K562 (cell line): ENCODE data around the gene GH2. TPM values are rescaled to one million over a fixed set of nuclear protein-coding genes. Genes with fewer than 3 reads are reported as not detected.
A peak's percentile ranks its signal among the peaks of the same experiment; 100 is the strongest.
"Not testable (repeated sequence)": the region's sequence is repeated elsewhere in the genome, so short reads cannot be mapped to it uniquely, and the experiment has no call there.

ENCODE experiments used
- ATAC-seq: fragments of 200-7000 bp; cut with Tn5 transposase; 3 replicates; pipeline ENCODE4 v1.9.1; 2020; ENCODE audit warnings: moderate library complexity
- BruUV-seq: library from RNA; stranded (reverse); fragments of 400-500 nt; replicated peaks from 2 replicates; lab custom pipeline; 2021; lab: Mats Ljungman, UMichigan
- CTCF ChIA-PET: fragments of 300-600 bp; formaldehyde crosslinking; extraction: SDS; loops from one replicate; lab custom pipeline; 2021; ENCODE audit warnings: low intra/inter-chr PET ratio; lab: Yijun Ruan, JAX
- POLR2A ChIA-PET: fragments of 300-600, 350-650 bp; sonication (Branson Sonifier 250); formaldehyde crosslinking; extraction: SDS; loops from one replicate; lab custom pipeline; 2021; ENCODE audit warnings: antibody characterized with exemption, inconsistent platforms; lab: Yijun Ruan, JAX
- DNase-seq, 4 experiments: peaks; one replicate each; pipeline versions ENCODE4 v3.0.0 to v3.0.0-alpha.2; 2011 to 2018; ENCODE audit warnings: low spot score in 3 of 4, mixed read lengths in 3 of 4; ENCODE audit errors: extremely low read depth in 1 of 4
- FAIRE-seq: peaks from 2 replicates; lab custom pipeline; 2011; peaks lifted over from hg19 to GRCh38; lab: Jason Lieb, UNC
- H2AFZ ChIP-seq: 2 replicates; pipeline ENCODE4 v1.6.0; 2011; ENCODE audit warnings: low read depth, low read length, control low read depth, inconsistent platforms
- H3K27ac ChIP-seq: fragments of 200-600 bp; 3 replicates; pipeline ENCODE4 v1.8.0; 2011; ENCODE audit warnings: low read depth, mild to moderate bottlenecking, control low read depth, inconsistent platforms, low read length, moderate library complexity, mixed read lengths; ENCODE audit errors: extremely low read depth
- H3K27me3 ChIP-seq, 2 experiments: fragments of 300-600 bp in 1 of 2; 2 replicates in 1 of 2; 3 replicates in 1 of 2; pipeline versions ENCODE4 v1.6.0 to v1.8.0; 2011; ENCODE audit warnings: inconsistent platforms in 2 of 2, low read length in 2 of 2, mild to moderate bottlenecking in 1 of 2, mixed read lengths in 1 of 2, moderate library complexity in 1 of 2; ENCODE audit not compliant: control insufficient read depth in 2 of 2, insufficient read depth in 2 of 2
- H3K36me3 ChIP-seq: fragments of 300-600 bp; 3 replicates; pipeline ENCODE4 v1.8.0; 2011; ENCODE audit warnings: mild to moderate bottlenecking, low read length, inconsistent platforms; ENCODE audit not compliant: control insufficient read depth, insufficient read depth
- H3K4me1 ChIP-seq, 2 experiments: fragments of 200-600 bp in 1 of 2; replicated peaks in 1 of 2; 2 replicates in 1 of 2; 3 replicates in 1 of 2; pipeline versions ENCODE4 v1.5.1 to v1.8.0; 2011; ENCODE audit warnings: inconsistent platforms in 2 of 2, low read length in 2 of 2, mild to moderate bottlenecking in 1 of 2, mixed read lengths in 1 of 2, moderate library complexity in 1 of 2; ENCODE audit not compliant: control insufficient read depth in 2 of 2, insufficient read depth in 2 of 2
- H3K4me2 ChIP-seq: 2 replicates; pipeline ENCODE4 v1.6.1; 2011; ENCODE audit warnings: low read length, control low read depth, inconsistent platforms, mixed read lengths; ENCODE audit not compliant: insufficient read depth
- H3K4me3 ChIP-seq: fragments of 200-600 bp; sonication (generic), shearing (Covaris generic); 2 replicates; pipeline ENCODE4 v1.5.1; 2016; ENCODE audit warnings: control low read depth, inconsistent platforms
- H3K79me2 ChIP-seq: fragments of 200-600 bp; 3 replicates; pipeline ENCODE4 v1.8.0; 2011; ENCODE audit warnings: low read length, inconsistent platforms; ENCODE audit not compliant: control insufficient read depth, insufficient read depth
- H3K9ac ChIP-seq, 2 experiments: 2 replicates each; pipeline versions ENCODE4 v1.6.0 to v1.6.1; 2011; ENCODE audit warnings: low read depth in 2 of 2, low read length in 2 of 2, control low read depth in 1 of 2, inconsistent platforms in 1 of 2, mild to moderate bottlenecking in 1 of 2, mixed read lengths in 1 of 2; ENCODE audit not compliant: insufficient read depth in 1 of 2
- H3K9me1 ChIP-seq: one replicate; pipeline ENCODE4 v1.6.0; 2011; ENCODE audit warnings: inconsistent platforms, mild to moderate bottlenecking, low read length, moderate library complexity; ENCODE audit not compliant: control insufficient read depth, insufficient read depth
- H3K9me3 ChIP-seq: replicated peaks from 2 replicates; pipeline ENCODE4 v1.5.1; 2011; ENCODE audit warnings: low read depth, low read length, inconsistent platforms; ENCODE audit not compliant: control insufficient read depth, insufficient read depth
- H4K20me1 ChIP-seq: replicated peaks from 2 replicates; pipeline ENCODE4 v1.6.1; 2011; ENCODE audit warnings: low read length, inconsistent platforms, mixed read lengths; ENCODE audit not compliant: control insufficient read depth, insufficient read depth
- CTCF ChIP-seq, 3 experiments: IDR thresholded peaks in 2 of 3; conservative IDR thresholded peaks in 1 of 3; 2 replicates each; pipeline ENCODE4 v1.5.1; 2011 to 2012; ENCODE audit warnings: low read length in 3 of 3, mild to moderate bottlenecking in 3 of 3, control low read depth in 2 of 3, improper control_type of control experiment in 1 of 3, inconsistent platforms in 1 of 3, low read depth in 1 of 3, mixed read lengths in 1 of 3, moderate library complexity in 1 of 3; ENCODE audit not compliant: insufficient read depth in 2 of 3
- RAD21 ChIP-seq, 2 experiments: fragments of 250-450 bp in 1 of 2; fragments of 450-650 bp in 1 of 2; sonication (Bioruptor Pico) in 1 of 2; formaldehyde crosslinking in 1 of 2; IDR thresholded peaks in 1 of 2; conservative IDR thresholded peaks in 1 of 2; 2 replicates each; pipeline versions ENCODE4 v1.4.0 to v1.8.0; 2020 to 2022; ENCODE audit warnings: mild to moderate bottlenecking in 2 of 2, moderate library complexity in 1 of 2
- WGBS: fragments of 100-300 bp; shearing (Covaris generic); methylation state at CpG from one replicate; pipeline ENCODE4 v1.1.6; 2016; ENCODE audit warnings: low coverage, mixed read lengths; ENCODE audit not compliant: insufficient coverage; ENCODE audit errors: missing lambda C conversion rate; 5-methylcytosine and 5-hydroxymethylcytosine counted together
- in situ Hi-C: fragments of 300-500 bp; cut with MboI; formaldehyde crosslinking; loops from 4 replicates; pipeline ENCODE4 v1.15.0; 2018; ENCODE audit warnings: inconsistent platforms, mixed read lengths
- intact Hi-C: fragments of 100-400 bp; cut with micrococcal nuclease; formaldehyde crosslinking; loops from 2 replicates; pipeline ENCODE4 v1.14.2; 2022
- polyA plus RNA-seq, 8 experiments: library from polyadenylated mRNA; depleted of rRNA in 4 of 8; stranded (reverse) in 5 of 8; unstranded in 3 of 8; fragments of >200 nt; fragmentation: Nextera tagmentation in 2 of 8; fragmentation: Illumina TruSeq in 1 of 8; extraction: Ambion mirVana in 2 of 8; extraction: Trizol in 1 of 8; gene quantifications; 2 replicates each; pipeline versions ENCODE4 v1.2.1 to v1.2.3, GENCODE V29; 2011 to 2014; ENCODE audit warnings: inconsistent platforms in 1 of 8, missing spikeins in 1 of 8
- total RNA-seq, 7 experiments: library from RNA; depleted of rRNA in 6 of 7; stranded (reverse); fragments of >200 nt in 6 of 7; fragmentation: Illumina TruSeq in 2 of 7; extraction: Trizol in 2 of 7; gene quantifications; 2 replicates each; pipeline versions ENCODE4 v1.2.1 to v1.2.3, GENCODE V29; 2011 to 2021; ENCODE audit warnings: low replicate concordance in 1 of 7

The GH2 gene
- total and polyA plus RNA-seq, 9 of the 15 experiments (the other 6 are each of a cell fraction or from before 2014, with no cell fraction given), result not detected

GRCh38 chr17:63892316-63893037 lies 10.7 kb upstream of the GH2 start:
- not testable (repeated sequence) for FAIRE-seq
- POLR2A ChIA-PET, result interaction anchor here (0.7 to 1.0 kb wide), 2 partner anchors 11 to 38 kb away, joined by 3 read pairs; partner anchors contain the start of gene GH2

More at GRCh38 chr17:63892316-63893037, 10.7 kb upstream of the GH2 start:
- in situ Hi-C loops, H3K9me3 ChIP-seq, intact Hi-C loops, H3K9ac ChIP-seq, H3K4me2 ChIP-seq, BruUV-seq, H3K4me1 ChIP-seq, H3K27me3 ChIP-seq, H3K79me2 ChIP-seq, H3K9me1 ChIP-seq, H3K27ac ChIP-seq, H2AFZ ChIP-seq, H4K20me1 ChIP-seq, H3K4me3 ChIP-seq, H3K36me3 ChIP-seq: not testable (repeated sequence)
- CTCF ChIA-PET, result interaction anchor here (0.6 kb wide), 1 partner anchor 15 kb away, joined by 3 read pairs; no protein-coding TSS in a partner anchor
- 24% methylated on average over 7 of the region's 11 CpGs for WGBS
- peak; percentile 23 to 47 (median 38) for DNase-seq
- TF ChIP-seq RAD21 (CRISPR knock-in tag; conservative IDR thresholded peaks at IDR 0.05 in 1 of 2, IDR thresholded peaks at IDR 0.05 in 1 of 2), result peak in 1 of 2 experiments; percentile 47; a peak in 2 of 4 replicates
- TF ChIP-seq CTCF (IDR thresholded peaks at IDR 0.05 in 2 of 3, conservative IDR thresholded peaks at IDR 0.05 in 1 of 3; ENCODE audit: insufficient read depth in 2 of 3, low read depth in 1 of 3, low read length in 3 of 3), result peak; percentile 45 to 51 (median 46); a peak in 5 of 6 replicates
- peak; percentile 85 for ATAC-seq
